Measurements from ENCODE around the gene SIGLEC1.

The SIGLEC1 gene

GRCh38 chr20:3744037-3744436 lies 31.6 kb upstream of the SIGLEC1 start:
- DNase-seq, result no peak

DNA sequence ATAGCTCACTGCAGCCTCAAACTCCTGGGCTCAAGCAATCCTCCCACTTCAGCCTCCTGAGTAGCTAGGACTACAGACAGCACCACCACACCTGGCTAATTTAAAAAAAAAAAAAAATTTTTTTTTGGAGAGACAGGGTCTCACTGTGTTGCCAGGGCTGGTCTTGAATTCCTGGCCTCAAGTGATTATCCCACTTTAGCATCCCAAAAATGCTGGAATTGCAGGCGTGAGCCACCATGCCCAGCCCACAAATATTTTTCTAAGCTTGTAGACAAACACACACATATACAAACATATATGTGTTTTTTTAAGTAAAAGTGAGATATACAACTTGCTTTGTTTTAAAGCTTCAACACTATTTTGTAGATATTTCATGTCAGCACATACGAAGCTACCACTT lies 30.9 kb upstream of the SIGLEC1 start:
- DNase-seq, result no peak

DNA sequence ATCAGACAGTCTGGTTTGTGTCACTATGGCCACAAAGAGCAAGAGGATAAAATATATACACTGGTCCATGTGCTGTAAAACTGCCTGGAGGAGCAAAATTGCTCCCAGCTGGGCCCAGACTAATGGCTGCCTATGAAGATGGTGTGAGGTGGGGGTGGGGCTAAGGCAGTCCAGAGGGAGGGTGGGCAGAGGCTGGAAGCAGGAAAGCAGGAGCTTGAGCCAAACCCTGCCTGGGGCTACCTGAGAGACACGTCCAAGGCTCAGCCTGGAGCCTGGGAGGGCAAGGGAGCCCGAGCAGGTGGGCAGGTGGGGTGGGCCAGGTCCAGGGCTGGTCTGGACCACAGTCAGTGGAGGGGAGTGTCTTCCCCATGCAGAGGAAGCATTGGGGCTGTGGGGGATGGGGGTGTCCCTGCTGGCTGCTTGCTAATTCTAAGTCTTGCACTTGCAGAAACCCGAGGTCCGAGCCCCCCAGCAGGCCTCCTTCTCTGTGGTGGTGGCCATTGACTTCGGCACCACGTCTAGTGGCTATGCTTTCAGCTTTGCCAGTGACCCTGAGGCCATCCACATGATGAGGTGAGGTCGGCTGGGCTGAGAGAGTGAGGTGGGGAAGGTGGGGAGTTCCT lies 29.5 kb upstream of the SIGLEC1 start:
- DNase-seq, result no peak

- DNase-seq, result no peak
Measured at GRCh38 chr20:3740615-3741301, 28.4 kb upstream of the SIGLEC1 start.

DNA sequence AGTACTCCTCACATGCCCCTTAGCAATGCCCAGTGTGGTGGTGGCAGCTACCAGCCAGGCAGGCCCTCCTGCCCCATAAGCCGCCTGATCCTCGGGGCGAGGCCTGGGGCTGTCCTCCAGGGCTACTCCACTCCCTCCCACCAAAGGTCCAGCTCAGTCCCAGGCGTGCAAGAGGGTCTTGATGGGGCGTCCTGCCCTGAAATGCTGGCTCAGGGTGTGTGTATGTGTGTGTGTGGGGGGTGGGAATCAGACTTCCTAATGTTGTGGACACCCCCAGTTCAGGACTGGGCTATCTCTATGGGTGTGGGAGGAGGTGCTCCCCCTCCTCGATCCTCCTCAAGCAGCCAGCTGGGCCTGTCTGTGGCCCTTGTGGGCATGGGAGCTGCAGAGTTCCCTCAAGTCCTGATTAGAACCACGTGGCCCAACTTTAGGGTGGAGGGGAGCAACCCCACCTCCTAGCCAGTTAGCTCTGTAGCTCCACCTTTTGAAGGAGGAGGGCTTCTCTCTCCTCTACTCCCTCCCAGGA lies 27.6 kb upstream of the SIGLEC1 start:
- no peak for DNase-seq

- DNase-seq, result no peak
Measured at GRCh38 chr20:3739054-3739925, 26.9 kb upstream of the SIGLEC1 start.

GRCh38 chr20:3738111-3739053 lies 26.0 kb upstream of the SIGLEC1 start:
- DNase-seq, result no peak

DNA sequence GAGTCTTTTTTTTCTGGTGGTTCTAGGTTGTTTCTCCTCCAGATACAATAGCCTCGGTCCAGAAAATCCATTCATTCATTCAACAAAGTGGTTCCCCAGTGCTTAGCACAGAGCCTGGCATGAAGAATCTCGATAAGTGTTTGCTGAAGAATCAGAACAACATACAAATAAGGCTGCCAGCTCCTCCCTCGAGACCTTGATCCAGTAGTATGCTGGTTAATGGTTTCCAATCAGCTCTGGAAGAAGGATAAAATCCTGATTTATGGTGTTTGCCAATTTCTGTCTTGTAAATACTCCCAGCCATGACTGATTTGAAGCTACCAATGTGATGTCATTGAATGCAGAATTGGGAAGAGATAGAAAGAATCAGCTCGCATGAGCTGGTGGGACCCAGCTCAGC lies 23.4 kb upstream of the SIGLEC1 start:
- DNase-seq, result no peak

DNA sequence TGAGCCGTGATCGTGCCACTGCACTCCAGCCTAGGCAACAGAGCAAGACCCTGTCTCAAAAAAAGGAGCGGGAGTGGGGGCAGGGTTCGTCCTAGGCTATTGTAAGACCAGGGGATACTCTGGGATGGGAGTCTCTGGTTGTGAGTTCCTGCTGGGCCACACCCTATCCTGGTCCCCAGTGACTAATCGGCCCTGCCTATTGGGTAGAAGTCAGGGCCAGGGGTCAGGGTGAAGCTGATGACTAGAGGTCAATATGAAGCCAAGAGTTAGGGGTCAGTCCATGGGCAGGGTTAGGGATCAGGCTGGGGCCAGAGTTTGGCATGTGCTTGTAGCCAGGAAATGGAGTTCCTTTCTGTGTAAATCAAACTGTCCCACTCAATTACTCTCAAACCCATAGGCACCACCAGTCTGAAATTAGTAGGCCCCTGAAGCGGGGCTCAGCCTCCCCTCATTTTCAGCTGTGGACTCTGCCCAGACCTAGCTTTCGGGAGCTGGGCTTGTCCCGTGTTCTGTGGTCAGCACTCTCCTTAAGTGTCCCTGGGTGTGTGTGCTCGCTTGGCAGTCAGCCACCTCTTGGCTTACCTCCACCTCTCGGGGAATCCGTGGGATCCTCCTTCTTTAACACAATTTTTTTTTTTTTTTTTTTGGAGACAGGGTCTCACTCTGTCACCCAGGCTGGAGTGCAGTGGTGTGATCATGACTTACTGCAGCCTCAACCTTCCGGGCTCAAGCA lies 21.9 kb upstream of the SIGLEC1 start:
- DNase-seq, result no peak

DNA sequence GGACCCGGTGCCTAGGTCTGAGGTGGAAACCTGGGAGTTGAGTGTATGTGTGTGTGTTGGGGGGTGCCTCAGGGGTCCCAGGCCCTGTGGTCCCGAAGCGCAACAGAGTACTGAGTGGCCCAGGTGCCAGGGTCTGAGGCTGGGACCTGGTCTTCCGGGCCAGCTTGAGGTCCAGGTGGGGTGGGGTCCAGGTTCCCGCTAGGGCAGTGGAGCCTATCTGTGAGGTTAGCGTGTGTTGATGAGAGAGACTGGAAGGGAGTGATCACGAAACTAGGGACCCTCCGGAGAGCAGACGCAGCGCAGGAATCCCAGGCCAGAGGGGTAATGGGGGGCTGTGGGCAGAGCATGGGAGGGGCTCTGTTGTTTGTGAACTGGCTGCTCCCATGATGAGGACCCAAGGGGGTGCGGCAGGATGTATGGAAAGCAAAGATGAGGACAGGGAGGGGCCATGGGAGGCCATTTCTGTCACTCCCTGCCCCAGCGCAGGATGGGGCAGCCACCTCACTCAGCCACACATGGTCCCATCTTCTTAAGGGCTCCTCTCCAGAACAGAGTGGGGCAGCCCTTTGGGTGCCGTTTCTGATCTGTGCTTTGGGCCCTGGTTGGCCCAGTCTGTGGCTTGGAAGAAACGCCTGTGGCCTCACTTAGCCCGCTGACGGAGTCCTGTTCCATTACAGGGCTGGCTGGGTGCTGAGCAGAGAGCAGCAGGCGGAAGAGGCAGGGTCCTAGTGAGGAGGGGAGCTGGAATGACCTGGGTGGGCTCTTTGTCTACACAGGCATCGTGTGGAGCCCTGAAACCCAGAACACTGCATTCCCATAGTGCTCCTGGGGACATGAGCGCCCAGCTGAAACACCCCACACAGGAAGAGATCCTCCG lies 21.0 kb upstream of the SIGLEC1 start:
- DNase-seq, result no peak

DNA sequence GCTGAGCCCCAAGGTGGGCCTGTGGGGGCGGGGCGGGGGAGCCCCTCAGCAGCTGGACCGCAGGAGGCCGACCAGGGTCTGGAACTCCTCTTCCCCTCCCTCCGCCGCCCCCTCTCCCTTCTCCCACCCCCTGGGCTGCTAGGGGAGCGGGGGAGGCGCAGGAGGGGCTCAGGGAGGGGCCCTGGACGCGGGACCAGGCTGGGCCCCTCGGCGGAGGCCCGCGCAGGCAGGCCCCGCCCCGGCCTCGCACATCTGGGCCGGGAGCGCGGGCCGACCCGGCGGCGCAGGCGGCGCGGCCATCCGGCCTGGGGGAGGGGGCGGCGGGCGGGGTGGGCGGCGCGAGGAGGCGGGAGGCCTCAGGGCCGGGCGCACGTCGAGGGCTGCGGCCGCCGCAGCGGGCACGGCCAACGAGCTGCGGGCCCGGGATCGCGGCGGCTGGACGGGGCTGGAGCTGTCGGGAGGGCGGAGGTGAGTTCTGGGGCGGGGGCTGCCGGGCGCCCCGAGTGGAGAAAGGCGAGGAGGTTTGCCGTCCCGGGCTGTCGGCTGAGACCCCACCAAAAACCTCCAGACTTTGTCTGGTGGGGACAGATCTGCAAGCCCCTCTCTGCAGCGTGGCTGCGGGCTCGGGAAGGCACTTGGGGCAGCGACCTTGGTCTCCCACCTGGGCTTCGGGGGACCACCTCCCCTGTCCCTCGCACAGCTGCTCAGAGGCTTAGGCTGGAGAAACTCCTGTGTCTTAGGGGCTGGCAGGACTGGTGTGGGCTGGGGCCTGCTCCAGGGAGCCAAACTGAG lies 20.1 kb upstream of the SIGLEC1 start, which contains the start of gene HSPA12B:
TSS of gene HSPA12B (plus strand) at position 359 of the 792 bp plus-strand sequence. CDS start 5,990 bp downstream, outside the sequence.
- no peak for DNase-seq

DNA sequence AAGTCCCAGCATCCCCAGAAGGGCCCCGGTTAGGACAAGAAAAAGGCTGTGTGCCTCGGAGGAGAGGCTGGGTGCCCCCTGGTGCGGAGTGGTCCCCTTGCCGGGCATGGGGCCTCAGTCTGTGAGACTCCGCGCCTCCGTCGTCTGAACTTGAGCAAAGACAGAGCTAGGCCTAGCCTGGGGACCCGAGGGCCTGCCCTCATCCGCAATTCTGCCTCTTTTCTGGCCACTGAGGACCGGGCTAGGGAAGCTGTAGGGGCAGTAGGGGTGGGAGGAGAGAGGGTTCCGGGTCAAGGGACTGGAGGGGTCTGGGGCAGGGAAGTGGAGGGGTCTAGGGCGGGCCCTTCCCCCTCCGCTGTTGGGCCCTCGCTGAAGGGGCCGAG lies 19.5 kb upstream of the SIGLEC1 start:
- DNase-seq, result no peak

DNA sequence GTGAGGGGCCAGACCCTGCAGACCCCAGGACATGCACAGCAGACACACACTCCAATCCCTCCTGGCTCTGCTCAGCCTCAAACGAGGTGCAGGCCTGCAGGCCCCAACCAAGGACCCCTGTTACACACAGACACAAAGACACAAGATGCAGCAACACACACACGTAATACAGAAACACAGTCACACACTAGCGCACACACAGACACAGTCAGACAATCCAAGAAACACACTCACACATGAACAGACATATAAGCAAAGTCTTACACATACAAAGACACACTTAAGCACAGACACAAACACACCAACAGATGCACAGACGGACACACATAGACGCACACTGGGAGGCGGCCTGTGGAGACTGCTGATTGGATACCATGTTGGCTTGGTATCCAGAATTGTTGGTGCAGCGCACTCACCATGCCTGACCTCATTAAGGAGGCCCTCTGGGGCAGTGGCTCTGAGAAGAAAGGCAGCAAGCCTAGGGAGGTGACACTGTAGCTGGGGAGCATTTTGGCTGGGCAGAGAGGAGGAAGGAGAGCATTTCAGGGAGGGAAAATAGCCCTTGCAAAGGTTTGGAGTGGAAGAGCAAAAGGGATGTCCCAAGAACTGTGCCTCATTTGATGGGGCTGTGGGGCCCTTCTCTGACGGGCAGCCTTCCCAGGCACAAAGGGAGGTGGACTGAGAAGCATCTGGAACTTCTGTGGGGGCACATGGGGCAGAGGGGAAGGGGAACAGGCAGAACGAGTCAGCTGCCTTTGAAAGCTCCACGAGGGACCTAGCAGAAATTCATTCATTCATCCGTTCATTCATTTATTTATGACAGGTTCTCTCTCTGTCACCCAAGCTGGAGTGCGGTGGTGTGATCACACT lies 18.6 kb upstream of the SIGLEC1 start:
- DNase-seq, result no peak

GRCh38 chr20:3729811-3730540 lies 17.6 kb upstream of the SIGLEC1 start:
- DNase-seq, result no peak

DNA sequence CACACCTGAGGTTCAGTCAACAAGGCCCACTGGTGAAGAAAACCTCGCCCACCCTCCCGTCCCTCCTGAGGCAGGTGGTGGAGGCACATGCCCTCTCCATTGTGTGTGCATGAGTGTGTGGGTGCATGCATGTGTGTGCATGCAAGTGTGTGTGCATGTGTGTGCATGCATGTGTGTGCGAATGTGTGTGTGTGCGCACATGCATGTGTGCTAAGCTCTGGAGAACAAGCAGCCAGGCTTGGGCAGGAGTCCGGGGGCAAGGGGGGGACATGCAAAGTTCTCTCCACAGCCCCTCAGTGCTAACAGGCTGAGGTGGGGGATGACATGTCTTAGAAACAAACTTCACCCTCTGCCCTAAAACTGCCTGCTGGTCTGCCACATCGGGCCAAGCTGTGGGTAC lies 17.0 kb upstream of the SIGLEC1 start:
- DNase-seq, result no peak

DNA sequence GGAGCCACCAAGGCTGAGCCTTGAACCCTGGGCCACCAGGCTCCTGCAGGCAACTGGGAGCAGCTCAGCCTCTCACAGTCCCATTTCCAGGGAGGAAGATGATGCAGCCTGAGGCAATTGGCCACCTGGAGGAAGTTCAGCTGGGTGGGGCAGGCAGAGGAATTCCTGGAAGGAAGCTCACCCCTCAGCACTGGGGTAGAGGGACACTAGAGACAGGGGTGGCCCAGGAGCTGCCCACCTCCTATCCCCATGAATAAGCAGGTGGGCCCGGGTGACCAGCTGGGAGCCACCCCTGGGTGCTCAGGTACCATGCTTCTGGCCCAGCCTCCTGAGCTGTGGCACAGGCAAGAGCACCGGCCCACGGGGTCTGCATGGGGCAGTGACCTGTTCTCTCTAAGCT lies 16.5 kb upstream of the SIGLEC1 start:
- DNase-seq, result no peak

- DNase-seq, result no peak
Measured at GRCh38 chr20:3728354-3728753, 16.0 kb upstream of the SIGLEC1 start.

DNA sequence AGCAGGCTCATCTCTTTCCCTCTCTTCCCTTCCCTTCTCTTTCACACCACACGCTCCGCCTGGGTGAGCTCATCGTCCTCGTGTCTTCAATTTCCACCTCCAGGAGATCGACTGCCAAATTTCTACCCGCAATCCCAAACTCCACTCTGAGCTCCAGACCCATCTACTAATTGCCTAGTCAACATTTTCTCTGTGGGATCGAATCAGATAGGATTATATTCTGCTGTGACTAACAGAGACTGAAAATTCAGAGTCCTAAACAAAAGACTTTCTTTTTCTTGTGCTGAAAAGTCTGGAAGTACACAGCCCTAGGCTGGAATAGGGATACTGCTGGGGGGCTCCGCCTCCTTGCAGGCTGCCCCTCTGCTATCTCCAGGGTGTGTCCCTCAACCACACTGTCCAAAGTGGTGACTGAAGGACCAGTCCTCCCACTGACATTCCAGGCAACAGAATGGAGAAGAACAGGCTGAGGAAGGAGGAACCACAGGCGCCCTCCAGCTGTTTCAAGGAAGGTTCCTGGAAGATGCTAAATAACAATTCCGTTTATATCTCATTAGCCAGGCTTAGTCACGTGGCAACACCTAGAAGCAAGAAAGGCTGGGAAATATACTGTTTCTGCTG lies 15.1 kb upstream of the SIGLEC1 start:
- no peak for DNase-seq
